ENCODE data around the gene WSCD2. TPM values are rescaled to one million over a fixed set of nuclear protein-coding genes. Genes with fewer than 3 reads are reported as not detected.
A peak's percentile ranks its signal among the peaks of the same experiment; 100 is the strongest.

The WSCD2 gene
- total RNA-seq, 1 donor from 2014 or later: 1.9 TPM

GRCh38 chr12:108193493-108193892, 64.4 kb downstream of the WSCD2 start:
- ChIA-PET CTCF (no interaction called here), POLR2A (no interaction called here)
- Mint-ChIP-seq H3K9me3 (no peaks in the 10 kb centered on the region), H3K4me3 (no peak overlapping the region), H3K36me3 (ENCODE audit: low read depth) (no peaks in the 10 kb centered on the region), H3K27me3 (peaks cover 3% of the 10 kb centered on the region), H3K4me1 (peaks cover 13% of the 10 kb centered on the region), H3K27ac (no peak overlapping the region)
- no peak for DNase-seq
- intact Hi-C loops (cut with micrococcal nuclease): loop anchor here (5.0 to 10.0 kb wide), 2 partner anchors 76 to 321 kb away; partner anchors contain the start of gene FICD
- ATAC-seq (ENCODE audit: low read depth): no peak
- TF ChIP-seq, protein P1, sequence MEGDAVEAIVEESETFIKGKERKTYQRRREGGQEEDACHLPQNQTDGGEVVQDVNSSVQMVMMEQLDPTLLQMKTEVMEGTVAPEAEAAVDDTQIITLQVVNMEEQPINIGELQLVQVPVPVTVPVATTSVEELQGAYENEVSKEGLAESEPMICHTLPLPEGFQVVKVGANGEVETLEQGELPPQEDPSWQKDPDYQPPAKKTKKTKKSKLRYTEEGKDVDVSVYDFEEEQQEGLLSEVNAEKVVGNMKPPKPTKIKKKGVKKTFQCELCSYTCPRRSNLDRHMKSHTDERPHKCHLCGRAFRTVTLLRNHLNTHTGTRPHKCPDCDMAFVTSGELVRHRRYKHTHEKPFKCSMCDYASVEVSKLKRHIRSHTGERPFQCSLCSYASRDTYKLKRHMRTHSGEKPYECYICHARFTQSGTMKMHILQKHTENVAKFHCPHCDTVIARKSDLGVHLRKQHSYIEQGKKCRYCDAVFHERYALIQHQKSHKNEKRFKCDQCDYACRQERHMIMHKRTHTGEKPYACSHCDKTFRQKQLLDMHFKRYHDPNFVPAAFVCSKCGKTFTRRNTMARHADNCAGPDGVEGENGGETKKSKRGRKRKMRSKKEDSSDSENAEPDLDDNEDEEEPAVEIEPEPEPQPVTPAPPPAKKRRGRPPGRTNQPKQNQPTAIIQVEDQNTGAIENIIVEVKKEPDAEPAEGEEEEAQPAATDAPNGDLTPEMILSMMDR (IDR thresholded peaks at IDR 0.05): no peak

GRCh38 chr12:108193917-108194316, 64.8 kb downstream of the WSCD2 start:
- POLR2A ChIA-PET: no interaction called here
- no peaks in the 10 kb centered on the region for H3K27me3 Mint-ChIP-seq
- peaks cover 13% of the 10 kb centered on the region for H3K4me1 Mint-ChIP-seq
- no peaks in the 10 kb centered on the region for H3K36me3 Mint-ChIP-seq (ENCODE audit: low read depth)
- CTCF ChIA-PET: interaction anchor here (1.1 kb wide), 1 partner anchor 96 kb away, joined by 4 read pairs; no protein-coding TSS in a partner anchor
- TF ChIP-seq, protein P1 (IDR thresholded peaks at IDR 0.05): no peak
- intact Hi-C loops (cut with micrococcal nuclease): loop anchor here (1.0 to 10.0 kb wide), 4 partner anchors 77 to 321 kb away; partner anchors contain the start of gene FICD
- H3K27ac Mint-ChIP-seq: no peak overlapping the region
- DNase-seq (no peak), ATAC-seq (ENCODE audit: low read depth) (peak; percentile 66)
- H3K9me3 Mint-ChIP-seq: no peaks in the 10 kb centered on the region
- H3K4me3 Mint-ChIP-seq: no peak overlapping the region

GRCh38 chr12:108194585-108194984, 65.5 kb downstream of the WSCD2 start:
- ATAC-seq (ENCODE audit: low read depth) (no peak), DNase-seq (no peak)
- TF ChIP-seq, protein P1 (IDR thresholded peaks at IDR 0.05): no peak
- peaks cover 13% of the 10 kb centered on the region for H3K4me1 Mint-ChIP-seq
- no peaks in the 10 kb centered on the region for H3K36me3 Mint-ChIP-seq (ENCODE audit: low read depth)
- intact Hi-C loops (cut with micrococcal nuclease): loop anchor here (1.0 to 10.0 kb wide), 4 partner anchors 77 to 320 kb away; partner anchors contain the start of gene FICD
- ChIA-PET POLR2A (no interaction called here), CTCF (interaction anchor here (1.0 to 1.1 kb wide), 2 partner anchors 12 to 97 kb away, joined by 3 to 4 read pairs; no protein-coding TSS in a partner anchor)
- H3K27ac Mint-ChIP-seq: no peak overlapping the region
- H3K9me3 Mint-ChIP-seq: no peaks in the 10 kb centered on the region
- H3K4me3 Mint-ChIP-seq: no peak overlapping the region
- no peaks in the 10 kb centered on the region for H3K27me3 Mint-ChIP-seq

DNA sequence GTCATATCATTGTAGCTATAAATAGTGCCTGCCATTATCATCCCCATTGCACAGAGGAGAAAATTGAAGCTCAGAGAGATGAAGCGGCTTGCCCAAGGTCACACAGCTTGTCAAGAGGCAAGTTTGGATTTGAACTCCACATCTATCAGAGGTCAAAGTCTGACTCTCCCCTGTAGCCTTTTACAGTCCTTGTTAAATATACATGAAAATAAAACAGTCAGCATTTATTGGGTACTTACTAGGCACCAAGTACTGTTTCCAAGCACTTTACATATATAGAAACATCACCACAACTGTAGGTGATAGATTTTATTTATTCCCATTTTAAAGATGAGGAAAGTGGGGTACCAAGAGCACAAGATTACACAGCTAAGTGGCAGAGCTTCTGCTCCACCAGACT, 67.2 kb downstream of the WSCD2 start:
- Mint-ChIP-seq H3K4me3 (no peak overlapping the region), H3K27ac (no peak overlapping the region), H3K9me3 (no peaks in the 10 kb centered on the region), H3K36me3 (ENCODE audit: low read depth) (no peaks in the 10 kb centered on the region), H3K27me3 (peaks cover 6% of the 10 kb centered on the region), H3K4me1 (peaks cover 6% of the 10 kb centered on the region)
- intact Hi-C loops (cut with micrococcal nuclease): loop anchor here (10.0 kb wide), 1 partner anchor 318 kb away; the partner anchor contains the start of gene FICD
- TF ChIP-seq, protein P1 (IDR thresholded peaks at IDR 0.05): no peak
- no peak for DNase-seq
- POLR2A ChIA-PET: no interaction called here
- CTCF ChIA-PET: no interaction called here
- ATAC-seq (ENCODE audit: low read depth): no peak

- TF ChIP-seq, protein P1 (IDR thresholded peaks at IDR 0.05): no peak
- Mint-ChIP-seq H3K27ac (no peak overlapping the region), H3K9me3 (no peaks in the 10 kb centered on the region), H3K27me3 (peaks cover 6% of the 10 kb centered on the region), H3K4me1 (peaks cover 6% of the 10 kb centered on the region), H3K4me3 (no peak overlapping the region), H3K36me3 (ENCODE audit: low read depth) (no peaks in the 10 kb centered on the region)
- POLR2A ChIA-PET: no interaction called here
- intact Hi-C loops (cut with micrococcal nuclease): loop anchor here (10.0 kb wide), 1 partner anchor 318 kb away; the partner anchor contains the start of gene FICD
- ATAC-seq (ENCODE audit: low read depth) (no peak), DNase-seq (no peak)
- CTCF ChIA-PET: no interaction called here
These were observed 67.8 kb downstream of the WSCD2 start for GRCh38 chr12:108196921-108197320.
